Measurements from ENCODE around the gene D2HGDH.
A peak's percentile ranks its signal among the peaks of the same experiment; 100 is the strongest.

Gene D2HGDH

DNA sequence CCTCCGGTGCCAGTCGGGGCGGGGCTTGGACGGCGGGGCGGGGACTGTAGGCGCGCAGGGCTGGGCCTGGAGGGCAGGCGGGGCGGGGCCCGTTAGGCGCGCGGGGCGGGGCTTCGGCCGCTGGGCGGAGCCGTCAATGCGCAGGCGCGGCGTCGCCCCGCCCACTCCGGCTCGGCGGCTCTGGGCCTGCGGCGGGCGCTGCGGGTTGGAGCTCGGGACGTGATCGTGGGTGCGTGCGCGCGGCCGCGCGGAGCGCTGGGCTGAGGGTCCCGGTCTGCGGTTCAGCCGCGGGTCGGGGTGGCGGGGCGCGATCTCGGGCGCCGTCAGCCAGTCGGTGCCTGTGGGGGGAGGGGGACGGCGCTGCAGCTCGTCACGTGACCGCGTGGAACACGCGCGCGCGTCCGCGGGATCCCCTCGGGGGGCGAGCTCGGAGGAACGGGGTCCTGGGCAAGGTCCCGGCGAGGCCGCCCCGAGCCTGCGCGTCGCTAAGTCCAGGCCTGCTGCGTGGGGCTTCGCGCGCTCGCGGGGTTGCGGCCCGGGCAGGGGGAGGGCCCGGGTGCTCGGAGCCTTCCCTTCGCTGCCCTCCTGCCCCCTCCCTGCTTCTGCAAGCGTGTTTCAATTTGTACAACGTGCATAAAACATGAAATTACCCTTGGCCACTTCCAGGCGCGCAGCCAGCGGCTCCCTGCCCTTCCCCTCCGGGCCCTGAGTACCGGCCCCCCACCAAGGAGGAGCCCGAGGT, at the start of gene D2HGDH:
Gene D2HGDH, plus strand, starts transcription at position 164 of the 742 bp plus-strand sequence. CDS start 595 bp downstream, outside the sequence.
- peak; percentile 93 for DNase-seq

DNA sequence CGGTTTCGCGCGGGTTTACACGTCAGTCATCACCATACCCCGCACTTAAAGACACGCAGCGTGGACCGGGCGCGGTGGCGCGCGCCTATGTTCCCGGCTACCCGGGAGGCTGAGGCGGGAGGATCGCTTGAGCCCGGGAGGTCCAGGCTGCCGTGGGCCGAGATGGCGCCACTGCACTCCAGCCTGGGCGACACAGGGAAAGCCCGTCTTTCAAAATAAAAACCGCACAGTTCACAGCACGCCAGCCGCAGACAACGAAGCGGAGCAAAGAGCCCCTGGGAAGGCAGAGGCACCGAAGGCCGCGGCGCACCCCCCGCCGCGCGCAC, 48.1 kb upstream of the D2HGDH start:
- DNase-seq: no peak

DNA sequence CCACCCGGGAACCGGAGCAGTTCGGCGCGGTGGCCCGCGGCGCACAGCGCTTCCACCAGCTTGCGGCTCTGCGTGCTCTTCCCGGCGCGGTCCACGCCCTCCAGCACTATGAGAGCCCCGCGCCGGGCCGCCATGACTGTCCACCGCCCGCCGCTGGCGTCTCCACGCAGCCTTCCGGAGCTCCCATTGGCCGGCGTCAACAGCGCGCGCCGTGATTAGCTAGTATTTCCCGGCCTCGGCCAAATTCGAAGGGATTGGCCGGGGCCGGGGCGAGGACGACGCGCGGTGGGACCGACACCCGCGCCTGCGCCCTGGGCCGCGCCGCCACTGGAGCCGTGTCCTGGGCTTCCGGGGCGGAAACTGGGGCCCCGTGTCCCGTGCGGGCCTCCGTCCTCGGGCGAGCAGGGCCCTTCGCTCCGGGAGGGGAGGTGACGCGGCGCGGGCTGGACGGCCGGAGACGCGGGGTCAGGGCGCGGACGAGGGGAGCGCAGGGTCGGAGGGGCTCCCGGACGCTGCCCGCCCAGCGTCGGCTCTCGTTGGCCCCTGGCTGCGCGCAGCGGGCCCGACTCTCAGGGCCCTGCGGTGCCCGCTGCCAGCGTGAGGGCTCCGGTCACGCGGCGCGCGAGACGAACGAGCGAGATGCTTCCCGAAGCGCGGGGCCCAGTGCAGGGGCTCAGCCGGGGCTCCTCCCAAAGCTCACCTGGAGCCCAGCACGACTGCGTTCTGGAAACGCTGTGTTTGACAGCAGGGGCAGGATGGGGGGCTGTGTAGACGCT, 47.6 kb upstream of the D2HGDH start, which contains the start of gene DTYMK:
Gene DTYMK, minus strand, starts transcription at position 166 of the 776 bp plus-strand sequence. Its CDS starts 32 bp downstream, at position 134.
- peak; percentile 97 for DNase-seq

- no peak for DNase-seq
Measured at GRCh38 chr2:241689306-241689705, 45.1 kb upstream of the D2HGDH start.

DNA sequence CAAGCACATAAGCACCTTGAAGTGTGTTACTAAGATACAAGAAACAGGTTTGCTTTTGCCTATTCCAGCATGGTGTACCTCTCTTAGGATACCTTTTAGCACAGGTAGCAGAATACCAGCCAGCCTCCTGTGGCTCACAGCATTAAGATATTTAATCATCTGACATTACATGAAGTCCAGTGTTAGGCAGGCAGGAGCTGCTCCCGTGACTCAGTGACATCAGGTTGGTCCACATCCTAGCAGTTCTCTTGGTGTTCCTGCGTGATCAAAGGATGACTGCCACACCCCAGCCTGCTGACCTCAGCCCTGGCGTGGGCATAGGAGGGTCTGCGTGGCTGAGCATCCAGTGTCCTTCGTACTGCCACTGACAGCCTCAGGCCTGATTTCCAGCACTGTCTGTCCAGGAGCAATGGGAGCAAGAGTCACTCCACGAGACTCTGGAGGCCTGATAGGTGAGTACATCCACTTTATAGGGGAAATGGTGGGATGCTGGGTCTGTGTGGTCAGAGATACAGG, 44.2 kb upstream of the D2HGDH start:
- DNase-seq: no peak

DNA sequence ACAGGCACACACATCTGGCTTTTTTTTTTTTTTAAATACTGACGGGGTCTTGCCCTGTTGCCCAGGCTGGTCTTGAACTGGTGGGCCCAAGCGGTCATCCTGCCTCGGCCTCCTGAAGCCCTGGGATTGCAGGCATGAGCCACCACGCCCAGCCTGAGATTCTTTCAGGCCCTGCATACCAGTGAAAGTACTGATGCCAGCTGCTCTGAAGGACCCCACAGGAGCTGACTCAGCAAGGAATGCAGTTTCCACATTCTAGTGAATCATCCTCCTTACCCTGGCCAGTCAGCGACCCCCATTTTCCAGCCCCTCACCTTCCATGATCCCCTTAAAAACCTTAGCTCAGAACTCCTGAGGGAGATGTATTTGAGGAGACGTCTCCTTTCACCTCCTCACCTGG, 42.0 kb upstream of the D2HGDH start:
- no peak for DNase-seq

DNA sequence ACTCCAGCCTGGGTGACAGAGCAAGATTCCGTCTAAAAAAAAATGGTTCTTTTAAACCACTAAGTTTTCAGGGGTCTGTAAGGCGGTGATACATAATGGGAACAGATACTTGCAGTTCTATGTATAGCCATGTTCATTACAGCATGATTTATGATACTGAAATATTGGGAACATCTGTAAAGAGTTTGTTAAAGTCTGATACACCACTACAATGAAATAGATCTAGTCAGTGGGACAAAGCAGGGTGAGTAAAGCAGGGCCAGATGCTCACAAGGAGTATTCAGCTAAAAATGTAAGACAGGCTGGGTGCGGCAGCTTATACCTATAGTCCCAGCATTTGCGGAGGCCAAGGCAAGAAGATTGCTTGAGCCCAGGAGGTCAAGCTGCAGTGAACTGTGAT, 38.8 kb upstream of the D2HGDH start:
- no peak for DNase-seq

- no peak for DNase-seq
Measured at GRCh38 chr2:241701149-241701398, 33.4 kb upstream of the D2HGDH start.

- peak; percentile 94 for DNase-seq
Measured at GRCh38 chr2:241701399-241702154, 32.9 kb upstream of the D2HGDH start, which contains the start of gene ING5. ING5 (plus strand) TSS chr2:241702039; CDS start chr2:241702066, 27 bp downstream.

GRCh38 chr2:241702155-241703031, 32.0 kb upstream of the D2HGDH start:
- peak; percentile 90 for DNase-seq

DNA sequence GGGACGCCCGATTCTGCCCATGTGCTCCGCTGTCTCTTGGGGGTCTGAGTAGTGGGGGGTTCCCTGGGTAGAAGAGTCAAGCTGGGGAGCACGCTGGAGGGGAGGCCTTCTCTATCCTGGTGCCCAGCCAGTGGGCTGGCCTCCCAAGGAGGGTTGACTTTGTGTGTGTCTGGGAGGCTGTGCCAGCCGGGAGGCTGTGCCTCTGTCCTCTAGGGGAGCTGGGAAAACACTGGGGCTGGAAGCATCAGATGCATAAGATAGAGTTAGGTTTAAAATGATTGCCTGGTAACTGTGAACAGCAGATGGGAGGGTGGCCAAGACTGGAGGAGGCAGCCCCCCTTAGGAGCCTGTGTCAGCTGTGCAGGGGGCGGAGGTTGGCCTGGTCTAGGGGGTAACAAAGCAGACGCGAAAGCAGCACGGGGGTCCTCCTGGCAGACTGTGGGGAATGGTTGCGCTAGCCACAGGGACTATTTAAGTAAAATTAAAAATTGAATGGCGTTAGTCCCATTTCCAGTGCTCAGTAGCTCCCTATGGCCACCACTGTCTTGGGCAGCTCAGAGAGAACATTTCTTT, 31.3 kb upstream of the D2HGDH start:
- DNase-seq: no peak

DNA sequence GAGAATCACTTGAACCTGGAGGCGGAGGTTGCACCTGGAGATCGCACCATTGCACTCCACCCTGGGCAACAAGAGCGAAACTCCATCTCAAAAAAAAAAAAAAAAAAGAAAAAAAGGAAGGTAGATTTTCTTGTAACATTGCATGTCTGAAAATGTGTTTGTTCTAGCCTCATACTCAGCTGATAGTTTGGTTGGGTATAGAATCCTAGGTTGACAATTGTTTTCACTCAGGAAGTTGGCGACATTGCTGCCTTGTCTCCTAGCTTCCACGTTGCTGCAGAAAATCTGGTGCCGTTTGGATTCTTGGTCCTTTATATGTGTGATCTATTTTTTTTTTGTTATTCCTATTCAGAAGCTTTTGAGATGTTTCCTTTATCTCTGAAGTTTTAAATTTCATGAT, 27.9 kb upstream of the D2HGDH start:
- peak; percentile 4 for DNase-seq

- DNase-seq: no peak
Measured at GRCh38 chr2:241708879-241709278, 25.6 kb upstream of the D2HGDH start.

DNA sequence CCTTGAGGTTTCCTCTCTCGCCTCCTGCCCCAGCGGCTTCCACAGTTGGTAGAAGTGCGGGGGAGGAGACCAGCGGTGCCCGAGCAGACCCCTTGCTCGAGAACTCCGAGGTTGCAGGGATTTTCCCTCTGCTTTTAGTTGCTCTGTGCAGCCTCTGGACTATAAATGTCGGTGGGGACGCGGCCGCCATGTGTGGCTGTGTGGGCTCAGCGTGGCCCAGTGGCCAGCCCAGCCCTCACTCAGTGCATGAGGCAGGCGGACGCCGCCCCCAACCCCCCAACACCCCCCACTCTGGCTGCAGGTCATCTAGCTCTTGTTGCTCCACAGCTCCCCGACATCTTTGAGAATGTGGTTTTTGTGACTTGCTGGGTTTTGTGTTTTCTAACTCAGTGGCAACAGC, 15.3 kb upstream of the D2HGDH start:
- DNase-seq: no peak

DNA sequence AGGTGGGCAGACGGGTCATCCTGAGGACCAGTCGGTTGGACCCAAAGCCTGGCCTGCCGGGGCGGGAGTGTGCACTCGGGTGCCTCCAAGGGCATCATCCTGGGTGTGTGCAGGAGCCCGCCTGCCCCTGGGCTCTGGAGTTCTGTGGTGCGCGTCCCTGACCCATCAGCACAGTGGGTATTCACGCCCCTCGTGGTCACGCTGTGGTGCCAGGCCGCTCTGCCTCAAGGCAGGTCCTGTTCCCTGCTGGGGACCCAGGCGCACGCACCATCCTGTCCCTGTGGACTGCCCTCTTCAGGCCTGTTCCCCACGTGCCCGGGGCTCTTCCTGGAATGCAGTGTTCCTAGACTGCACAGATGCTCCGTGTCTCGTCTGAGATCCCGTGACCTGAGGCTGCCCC, 14.3 kb upstream of the D2HGDH start:
- DNase-seq: no peak

- no peak for DNase-seq
Measured at GRCh38 chr2:241720560-241720959, 13.9 kb upstream of the D2HGDH start.

- no peak for DNase-seq
Measured at GRCh38 chr2:241721852-241722251, 12.6 kb upstream of the D2HGDH start.

DNA sequence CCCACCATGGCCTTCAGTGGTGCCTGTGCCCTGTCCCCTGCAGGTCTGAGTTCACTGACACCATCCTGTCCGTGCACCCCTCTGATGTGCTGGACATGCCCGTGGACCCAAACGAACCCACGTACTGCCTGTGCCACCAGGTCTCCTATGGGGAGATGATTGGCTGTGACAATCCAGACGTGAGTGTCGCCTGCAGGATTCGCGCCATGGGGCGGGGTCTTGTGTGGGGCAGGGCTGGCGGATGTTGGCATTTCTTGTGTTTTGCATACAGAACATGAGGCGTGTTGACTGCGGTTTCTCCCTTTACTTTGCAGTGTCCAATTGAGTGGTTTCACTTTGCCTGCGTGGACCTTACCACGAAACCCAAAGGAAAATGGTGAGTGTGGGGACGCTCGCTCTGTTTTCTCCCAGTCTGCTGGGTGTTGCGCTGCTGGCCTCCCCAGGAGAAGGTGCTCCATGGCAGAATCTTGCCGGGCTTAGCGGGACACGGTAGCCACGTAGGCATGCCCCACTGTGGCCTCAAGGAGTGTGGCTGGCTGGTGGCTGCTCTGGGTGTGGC, 11.5 kb upstream of the D2HGDH start:
- no peak for DNase-seq

DNA sequence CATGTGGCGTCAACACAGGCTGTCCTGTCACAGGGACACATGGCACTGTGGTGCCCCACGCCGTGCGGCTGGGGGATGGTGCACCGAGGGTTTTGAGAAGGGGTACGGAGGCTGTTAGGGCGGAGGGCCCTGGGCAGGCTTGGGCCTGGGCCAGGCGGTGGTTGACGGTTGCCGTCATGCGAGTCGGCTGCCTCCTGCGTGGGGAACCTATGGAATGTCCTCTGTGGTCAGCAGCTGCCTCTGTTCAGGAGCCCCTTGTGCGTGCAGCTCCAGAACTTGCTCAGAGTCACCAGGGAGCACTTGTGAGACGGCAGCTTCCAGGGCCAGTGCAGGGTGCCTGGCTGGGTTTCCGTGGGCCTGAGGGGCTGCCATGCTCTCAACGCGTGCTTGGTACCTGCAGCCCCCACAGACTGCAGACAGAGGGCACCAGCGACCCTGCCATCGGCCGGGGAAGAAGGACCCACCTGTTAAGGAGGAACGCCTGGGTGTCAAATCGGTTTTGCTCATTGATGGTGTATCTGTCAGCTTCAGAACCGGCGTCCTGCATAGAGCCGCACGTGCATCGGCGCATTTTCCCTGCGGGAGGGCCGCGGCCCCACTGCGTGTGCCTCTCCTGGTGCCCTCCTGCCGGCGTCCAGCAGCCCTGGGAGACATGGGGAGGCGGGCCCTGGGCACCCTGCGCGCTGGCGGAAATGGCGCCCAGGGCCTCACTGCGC, 10.0 kb upstream of the D2HGDH start:
- DNase-seq: peak; percentile 0

DNA sequence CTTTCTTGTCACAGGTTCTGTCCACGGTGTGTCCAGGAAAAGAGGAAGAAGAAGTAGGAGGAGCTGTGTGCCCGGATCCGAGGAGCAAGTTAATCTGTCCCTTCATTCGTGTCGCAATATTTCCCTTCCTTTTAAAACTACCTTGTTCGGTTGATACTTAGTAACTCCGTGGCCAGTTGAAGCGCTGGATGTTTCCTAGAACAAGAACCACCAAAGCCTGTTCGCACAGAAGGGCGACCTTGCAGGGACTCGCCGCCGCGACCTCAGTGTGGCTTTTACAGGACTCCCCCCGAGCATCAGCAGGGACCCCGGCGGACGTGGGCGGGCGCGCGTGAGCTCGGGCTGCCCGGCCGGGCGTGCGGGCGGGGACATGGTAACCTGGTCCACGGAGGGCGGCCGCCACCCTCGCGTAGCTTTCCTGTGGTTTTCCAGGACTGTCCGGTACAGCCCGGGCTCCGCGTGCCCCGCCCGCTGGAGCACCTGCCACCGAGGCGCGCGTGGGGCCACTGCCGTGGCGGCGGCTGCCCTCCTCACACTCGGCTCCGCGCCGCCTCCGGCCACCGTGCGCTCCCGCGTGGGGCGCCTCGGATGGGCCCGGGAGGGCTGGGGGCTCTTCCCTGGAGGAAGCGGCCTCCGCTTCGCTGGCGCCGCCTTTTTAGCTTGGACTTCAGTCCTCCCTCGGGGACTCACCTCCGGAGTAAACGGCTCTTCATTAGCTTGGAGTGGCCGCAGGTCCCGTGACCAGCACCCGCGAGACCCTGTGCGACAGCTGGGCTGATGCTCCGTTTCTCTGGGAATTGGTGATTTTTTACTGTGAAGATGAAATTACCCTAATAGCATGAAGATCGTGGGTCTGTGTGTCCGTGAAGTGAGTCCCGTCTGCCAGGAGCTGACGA, 9.2 kb upstream of the D2HGDH start:
- no peak for DNase-seq
